OCI-M2 (cell line): ENCODE results near the gene MOB1A.

ENCODE experiments used
- DNase-seq: peaks from one replicate; lab custom pipeline; 2025; ENCODE audit not compliant: unreplicated experiment; lab: John Stamatoyannopoulos, UW

The MOB1A gene

DNA sequence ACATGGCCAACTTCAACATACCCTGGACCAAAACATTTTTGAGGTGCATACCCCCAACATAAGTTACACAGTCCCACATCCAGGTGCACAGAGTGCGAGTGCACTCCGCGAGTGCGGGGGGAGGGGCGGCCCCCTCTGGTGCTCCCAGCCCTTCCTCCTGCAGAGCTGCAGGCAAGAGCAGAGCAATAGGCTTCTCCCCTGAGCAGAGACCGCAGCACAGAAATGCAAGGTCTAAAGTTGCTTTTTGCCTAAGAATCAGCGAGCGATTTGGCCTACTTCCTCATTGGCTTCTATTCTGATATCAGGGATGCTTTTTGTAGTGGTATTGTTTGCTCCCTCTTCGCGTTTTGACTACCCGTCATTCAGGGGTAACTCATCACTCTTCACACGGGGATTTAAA is 71.6 kb downstream of the MOB1A start:
- DNase-seq, result no peak

- DNase-seq, result no peak
Observed at GRCh38 chr2:74105413-74105812, 73.3 kb downstream of the MOB1A start.

GRCh38 chr2:74104839-74105238 is 73.8 kb downstream of the MOB1A start:
- no peak for DNase-seq

GRCh38 chr2:74103763-74104162 is 74.9 kb downstream of the MOB1A start:
- no peak for DNase-seq
